GM18907 (cell line): ENCODE measurements around the gene FGB.
A peak's percentile ranks its signal among the peaks of the same experiment; 100 is the strongest.
"Not testable (repeated sequence)": the region's sequence is repeated elsewhere in the genome, so short reads cannot be mapped to it uniquely, and the experiment has no call there.

ENCODE experiments used
- ATAC-seq: cut with Tn5 transposase; IDR thresholded peaks from one replicate; pipeline ENCODE4 v1.9.1; 2021; ENCODE audit warnings: mild to moderate bottlenecking, moderate library complexity; ENCODE audit not compliant: unreplicated experiment

Gene FGB

GRCh38 chr4:154594343-154594742 lies 31.5 kb downstream of the FGB start:
- ATAC-seq = not testable (repeated sequence)

DNA sequence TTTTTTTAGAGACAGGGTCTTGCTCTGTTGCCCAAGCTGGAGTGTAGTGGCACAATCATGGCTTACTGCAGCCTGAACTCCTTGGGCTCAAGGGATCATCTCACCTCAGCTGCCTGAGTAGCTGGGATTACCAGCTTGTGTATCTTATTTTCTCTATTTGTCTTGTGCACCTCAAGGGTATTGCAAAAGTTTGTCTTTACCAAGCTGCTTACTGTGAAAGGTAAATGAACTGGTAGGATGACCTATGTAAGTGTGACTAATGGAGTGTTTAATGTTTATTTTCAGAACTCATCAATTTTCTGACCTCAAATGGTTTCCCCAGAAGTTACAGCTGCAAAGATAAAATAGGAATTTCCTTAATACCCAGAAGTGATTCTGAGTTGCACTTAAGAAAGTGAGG lies 33.0 kb downstream of the FGB start:
- ATAC-seq = no peak

DNA sequence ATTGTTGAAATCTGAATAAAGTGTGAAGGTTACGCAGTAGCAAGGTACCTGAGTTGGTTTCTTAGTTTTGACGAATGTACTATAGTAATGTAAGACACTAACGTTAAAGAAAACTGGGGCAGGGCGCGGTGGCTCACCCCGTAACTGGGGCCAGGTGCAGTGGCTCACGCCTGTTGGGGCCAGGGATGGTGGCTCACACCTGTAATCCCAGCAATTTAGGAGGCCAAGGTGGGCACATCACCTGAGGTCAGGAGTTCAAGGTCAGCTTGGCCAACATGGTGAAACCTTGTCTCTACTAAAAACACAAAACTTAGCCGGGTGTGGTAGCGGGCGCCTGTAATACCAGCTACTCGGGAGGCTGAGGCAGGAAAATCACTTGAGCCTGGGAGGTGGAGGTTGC lies 34.5 kb downstream of the FGB start:
- ATAC-seq = not testable (repeated sequence)

DNA sequence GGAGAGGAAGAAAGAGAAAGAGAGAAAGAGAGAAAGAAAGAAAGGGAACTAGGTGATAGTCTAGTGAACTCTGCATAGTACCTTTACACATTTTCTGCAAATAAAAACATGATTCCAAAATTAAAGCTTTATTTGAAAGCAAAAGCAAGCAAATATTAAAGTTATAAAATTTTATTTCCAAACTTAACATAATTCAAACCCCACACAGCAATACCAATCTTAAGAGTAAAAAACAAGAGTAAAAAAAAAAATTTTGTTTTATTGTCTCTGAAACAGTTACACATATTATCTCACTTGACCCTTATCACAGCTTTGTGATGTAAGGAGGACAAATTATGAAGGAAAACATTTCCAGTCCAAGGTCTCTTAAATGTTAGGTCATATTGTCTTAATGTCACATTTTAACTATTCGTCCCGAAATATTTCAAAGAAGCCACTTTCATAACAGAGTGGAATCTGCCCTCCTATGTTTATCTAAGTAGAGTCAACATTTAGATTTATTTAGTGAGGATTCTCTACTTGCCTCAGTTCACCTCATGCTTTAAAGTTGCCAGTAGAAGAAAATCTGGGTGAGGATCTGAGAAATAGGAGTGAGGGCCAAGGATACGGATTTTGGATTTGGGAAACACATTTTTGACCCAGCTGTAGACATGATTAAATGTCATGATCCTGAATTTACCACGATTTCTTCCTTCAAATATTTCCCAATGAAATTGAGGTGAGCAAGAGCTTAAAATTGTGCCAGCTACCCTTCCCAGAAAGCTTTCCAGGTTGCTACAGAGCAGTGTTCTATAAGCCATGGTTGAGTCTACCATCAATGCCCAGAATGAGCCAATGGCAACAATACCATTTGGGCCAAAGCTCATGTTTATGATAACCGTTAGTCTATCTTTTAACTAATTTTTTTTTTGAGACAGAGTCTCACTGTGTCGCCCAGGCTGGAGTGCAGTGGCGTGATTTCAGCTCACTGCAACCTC lies 35.3 kb downstream of the FGB start:
- ATAC-seq = no peak

DNA sequence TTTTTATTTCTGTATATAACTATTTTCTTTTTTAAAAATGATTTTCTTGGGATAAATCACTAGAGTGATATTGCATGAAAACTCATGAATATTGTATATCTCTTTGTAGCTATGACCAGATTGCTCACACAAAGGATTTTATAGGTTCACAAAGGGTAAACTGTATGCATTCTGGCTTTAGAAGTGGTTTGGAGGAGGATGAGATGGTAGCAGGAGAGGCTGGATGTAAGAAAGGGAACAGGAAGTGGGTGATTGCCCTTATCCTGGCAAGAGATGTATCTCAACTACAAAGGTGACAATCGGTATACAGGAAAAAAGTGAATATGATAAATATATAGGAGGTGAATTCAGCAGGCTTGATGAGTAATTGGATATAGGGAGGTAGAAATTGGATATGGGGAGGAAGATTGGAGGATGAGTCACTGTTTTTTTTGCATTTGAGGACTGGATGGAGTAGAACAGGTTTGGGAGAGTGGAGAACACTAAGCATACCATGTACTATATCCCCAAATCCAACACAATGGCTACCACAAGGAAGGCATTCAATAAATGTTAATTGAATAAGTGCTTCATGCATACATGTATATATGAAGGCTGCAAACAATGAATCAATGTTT lies 39.7 kb downstream of the FGB start:
- ATAC-seq = no peak

- no peak for ATAC-seq
Measured at GRCh38 chr4:154603033-154603943, 40.5 kb downstream of the FGB start.

- no peak for ATAC-seq
Measured at GRCh38 chr4:154604696-154605200, 41.9 kb downstream of the FGB start.

DNA sequence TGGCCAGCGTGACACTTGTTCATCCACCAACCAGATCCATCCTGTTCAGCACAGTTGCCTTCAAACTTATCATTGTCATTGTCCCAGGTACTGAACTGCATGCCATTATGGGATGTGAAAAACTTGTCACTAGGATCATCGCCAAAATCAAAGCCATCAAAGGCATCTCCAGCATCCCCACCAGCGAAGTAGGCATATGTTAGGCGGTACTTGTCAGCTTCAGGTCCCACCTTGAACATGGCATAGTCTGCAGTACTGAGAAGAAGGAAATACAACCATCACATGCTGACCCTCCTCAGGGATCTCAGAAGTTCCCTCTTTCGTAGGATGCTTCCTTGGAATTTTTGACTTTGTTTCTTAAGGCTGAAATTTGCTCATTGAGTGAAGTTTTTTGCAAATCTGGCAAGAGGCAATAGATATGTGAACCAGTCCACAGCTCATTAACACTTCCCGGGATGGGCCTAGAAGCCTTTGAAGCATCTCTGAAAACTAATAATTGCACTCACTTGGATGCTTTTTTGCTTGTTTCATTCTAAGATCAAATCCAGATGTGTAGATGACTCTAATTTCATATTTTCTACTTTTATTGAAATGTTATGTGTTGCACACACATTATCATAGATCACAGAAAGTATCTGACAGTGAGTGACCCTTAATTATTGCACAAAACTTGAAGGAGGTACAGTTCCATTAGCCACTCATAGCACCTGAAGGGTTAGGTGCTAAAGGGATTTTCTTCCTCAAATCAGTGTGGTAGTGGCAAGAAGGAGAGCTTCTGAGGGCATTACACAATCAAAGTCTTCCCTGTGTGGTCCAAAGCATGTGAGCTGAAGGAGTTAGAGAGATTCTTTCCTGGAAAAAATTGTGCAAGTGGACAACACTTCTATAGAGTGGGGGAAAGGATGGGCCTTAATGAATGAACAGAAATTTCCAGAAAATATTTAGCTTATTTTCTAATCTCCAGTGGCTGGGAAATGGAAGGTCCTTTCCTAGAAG lies 44.2 kb downstream of the FGB start:
- no peak for ATAC-seq

GRCh38 chr4:154608361-154609252 lies 45.8 kb downstream of the FGB start:
- ATAC-seq = no peak

DNA sequence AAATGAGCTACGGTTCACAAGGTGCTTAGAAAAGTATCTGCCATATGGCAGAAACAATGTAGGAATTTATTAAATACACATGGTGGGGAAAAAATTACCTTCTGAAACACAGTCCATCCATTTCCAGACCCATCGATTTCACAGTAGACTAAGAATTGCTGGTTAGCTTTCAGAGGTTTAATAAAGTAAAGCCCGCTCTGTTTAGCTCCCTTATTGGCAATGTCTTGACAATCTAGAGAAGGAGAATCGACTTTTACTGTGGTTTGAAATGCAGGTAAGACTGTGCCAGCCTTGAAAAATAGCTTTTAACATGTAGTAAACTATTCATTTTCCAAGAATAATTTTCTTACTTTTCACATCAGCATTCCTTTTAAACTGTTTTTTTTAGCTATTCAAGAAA lies 46.7 kb downstream of the FGB start:
- no peak for ATAC-seq

DNA sequence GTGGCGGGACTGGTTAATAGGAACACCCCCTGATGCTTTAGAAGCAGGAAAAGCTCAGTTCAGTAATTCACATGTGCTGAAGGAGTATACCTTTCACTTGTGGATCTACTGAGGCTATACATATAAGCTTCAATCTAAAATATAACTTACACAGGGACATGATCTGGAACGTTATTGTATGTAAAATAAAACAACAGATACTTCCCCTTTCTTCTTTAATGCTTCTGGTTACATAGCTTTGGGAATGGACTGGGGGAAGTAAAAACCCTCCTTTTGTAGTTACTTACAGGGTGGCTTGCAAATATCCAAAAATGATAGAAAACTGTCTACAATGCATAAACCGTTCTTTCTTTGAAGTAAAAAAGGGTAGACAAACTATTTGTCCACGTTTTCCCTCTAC lies 47.8 kb downstream of the FGB start:
- no peak for ATAC-seq

DNA sequence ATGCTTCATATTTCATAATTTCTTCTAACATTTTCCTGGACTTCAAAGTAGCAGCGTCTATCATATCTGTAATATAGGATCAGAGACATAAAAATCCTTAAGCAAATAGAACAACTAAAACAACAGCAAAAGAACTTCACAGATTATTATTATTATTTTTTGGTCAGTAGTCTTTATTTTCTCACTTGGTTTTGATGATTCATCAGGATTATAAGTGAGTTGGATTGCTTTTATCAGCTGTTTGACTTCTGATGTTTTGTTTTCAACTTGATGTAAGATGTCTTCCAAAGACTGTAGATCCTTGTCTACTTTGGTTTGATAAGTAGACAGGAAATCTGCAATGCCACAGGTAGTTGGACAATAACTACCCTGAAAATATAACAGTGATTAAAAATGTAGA lies 49.0 kb downstream of the FGB start:
- no peak for ATAC-seq

GRCh38 chr4:154612472-154613414 lies 49.9 kb downstream of the FGB start, which contains the start of gene FGG:
FGG (minus strand) TSS chr4:154612656; CDS start chr4:154612609, 47 bp downstream.
- ATAC-seq = no peak

- ATAC-seq = no peak
Measured at GRCh38 chr4:154614306-154614705, 51.5 kb downstream of the FGB start.

DNA sequence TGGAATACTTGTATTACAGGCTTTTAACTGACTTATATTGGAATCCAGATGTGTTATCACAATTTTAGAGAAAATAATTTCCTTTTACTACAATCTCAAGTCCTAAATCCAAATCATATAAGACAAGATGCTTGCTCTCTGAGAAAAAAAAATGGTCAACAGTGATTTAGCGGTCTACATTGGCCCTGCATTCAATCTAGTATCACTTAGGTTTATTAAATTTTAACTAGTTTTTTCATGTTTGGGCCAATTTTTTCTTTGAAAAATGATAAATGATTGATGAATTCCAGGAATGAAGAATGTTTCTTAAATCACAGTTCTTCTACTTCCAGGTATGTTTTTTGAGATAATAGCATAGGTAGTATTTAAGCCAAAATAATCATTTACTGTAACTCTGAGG lies 52.4 kb downstream of the FGB start:
- no peak for ATAC-seq

DNA sequence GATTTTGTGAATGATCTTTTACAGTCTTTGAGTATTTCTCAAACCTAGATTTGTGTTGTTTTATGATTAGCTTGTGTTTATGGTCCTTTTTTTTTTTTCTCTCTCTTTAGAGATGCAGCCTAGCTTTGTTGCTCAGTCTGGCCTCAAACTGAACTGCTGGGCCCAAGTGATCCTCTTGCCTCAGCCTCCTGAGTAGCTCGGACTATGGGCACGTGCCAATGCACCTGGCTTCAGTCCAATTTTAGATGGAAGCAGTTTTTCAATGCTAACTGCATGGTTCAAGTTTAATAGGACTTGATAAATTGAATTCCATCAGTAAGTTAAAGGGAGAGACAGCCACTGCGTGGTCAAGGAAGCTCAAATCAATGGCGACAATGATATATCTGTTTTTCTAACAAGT lies 53.5 kb downstream of the FGB start:
- ATAC-seq = peak; percentile 4

- peak; percentile 92 for ATAC-seq
Measured at GRCh38 chr4:154616731-154617130, 53.9 kb downstream of the FGB start.
